Mesothelial cell of epicardium (in vitro differentiated cells): ENCODE measurements around the gene NLRP13. TPM values are rescaled to one million over a fixed set of nuclear protein-coding genes. Genes with fewer than 3 reads are reported as not detected.
"Not testable (repeated sequence)": the region's sequence is repeated elsewhere in the genome, so short reads cannot be mapped to it uniquely, and the experiment has no call there.

Source experiments
- DNase-seq, 2 experiments: peaks; one replicate each; pipeline ENCODE4 v3.0.0; 2021; ENCODE audit warnings: low spot score in 2 of 2; ENCODE audit not compliant: unreplicated experiment in 2 of 2
- H3K27ac Mint-ChIP-seq: 2 replicates; pipeline ENCODE4 v1.8.0; 2021; ENCODE audit warnings: mixed read lengths
- H3K27me3 Mint-ChIP-seq: 2 replicates; pipeline ENCODE4 v1.8.0; 2021; ENCODE audit warnings: low read depth, mixed read lengths
- H3K36me3 Mint-ChIP-seq: 2 replicates; pipeline ENCODE4 v1.8.0; 2021; ENCODE audit warnings: mixed read lengths
- H3K4me1 Mint-ChIP-seq: 2 replicates; pipeline ENCODE4 v1.8.0; 2021; ENCODE audit warnings: mixed read lengths
- H3K4me3 Mint-ChIP-seq: 2 replicates; pipeline ENCODE4 v1.8.0; 2021; ENCODE audit warnings: mild to moderate bottlenecking, moderate library complexity, mixed read lengths
- H3K9me3 Mint-ChIP-seq: 2 replicates; pipeline ENCODE4 v1.8.0; 2021; ENCODE audit warnings: mixed read lengths
- CTCF ChIP-seq: fragments of 200-600 bp; sonication (generic); IDR thresholded peaks from one replicate; pipeline ENCODE4 v1.5.0; 2021; ENCODE audit warnings: antibody characterized with exemption; ENCODE audit not compliant: unreplicated experiment
- total RNA-seq: library from RNA; stranded (reverse); gene quantifications from 3 replicates; pipeline ENCODE4 v1.2.1, GENCODE V29; 2021

The NLRP13 gene
- total RNA-seq, 1 donor from 2014 or later, result not detected

- peaks cover 30% of the 10 kb centered on the region for H3K9me3 Mint-ChIP-seq
- no peaks in the 10 kb centered on the region for H3K36me3 Mint-ChIP-seq
- H3K4me1 Mint-ChIP-seq, result no peaks in the 10 kb centered on the region
- TF ChIP-seq CTCF, result no peak
- no peak for DNase-seq
- H3K27ac Mint-ChIP-seq, result no peak overlapping the region
- no peak overlapping the region for H3K4me3 Mint-ChIP-seq
- H3K27me3 Mint-ChIP-seq, result no peaks in the 10 kb centered on the region
These were observed 26.2 kb upstream of the NLRP13 start for GRCh38 chr19:55958356-55958755.

GRCh38 chr19:55956431-55956830 is 24.3 kb upstream of the NLRP13 start:
- no peak for DNase-seq
- Mint-ChIP-seq H3K27ac (no peak overlapping the region), H3K9me3 (peaks cover 29% of the 10 kb centered on the region), H3K27me3 (no peaks in the 10 kb centered on the region), H3K4me3 (no peak overlapping the region), H3K4me1 (no peaks in the 10 kb centered on the region), H3K36me3 (no peaks in the 10 kb centered on the region)
- no peak for TF ChIP-seq CTCF

- DNase-seq, H3K27ac Mint-ChIP-seq, H3K36me3 Mint-ChIP-seq, H3K4me3 Mint-ChIP-seq, H3K27me3 Mint-ChIP-seq, H3K4me1 Mint-ChIP-seq: not testable (repeated sequence)
- peaks cover 48% of the 10 kb centered on the region for H3K9me3 Mint-ChIP-seq
These were observed 18.4 kb upstream of the NLRP13 start for GRCh38 chr19:55950566-55950965.

GRCh38 chr19:55947532-55947931 is 15.4 kb upstream of the NLRP13 start, which contains the start of gene NLRP8:
NLRP8 (plus strand) TSS chr19:55947832.
- no peak for DNase-seq
- Mint-ChIP-seq H3K36me3 (no peaks in the 10 kb centered on the region), H3K4me1 (no peaks in the 10 kb centered on the region), H3K27me3 (no peaks in the 10 kb centered on the region), H3K27ac (no peak within 1 kb of the TSS), H3K9me3 (peaks cover 54% of the 10 kb centered on the region), H3K4me3 (no peak within 1 kb of the TSS)
- TF ChIP-seq CTCF, result no peak

- Mint-ChIP-seq H3K9me3 (peaks cover 63% of the 10 kb centered on the region), H3K4me3 (no peak overlapping the region), H3K36me3 (peaks cover 2% of the 10 kb centered on the region), H3K27ac (no peak overlapping the region), H3K27me3 (no peaks in the 10 kb centered on the region), H3K4me1 (no peaks in the 10 kb centered on the region)
- no peak for DNase-seq
- TF ChIP-seq CTCF, result no peak
These were observed 8.2 kb upstream of the NLRP13 start for GRCh38 chr19:55940306-55940705.

- no peak for TF ChIP-seq CTCF
- Mint-ChIP-seq H3K4me3 (no peak overlapping the region), H3K4me1 (no peaks in the 10 kb centered on the region), H3K9me3 (peaks cover 71% of the 10 kb centered on the region), H3K27me3 (no peaks in the 10 kb centered on the region), H3K36me3 (peaks cover 2% of the 10 kb centered on the region), H3K27ac (no peak overlapping the region)
- DNase-seq, result no peak
These were observed 7.1 kb upstream of the NLRP13 start for GRCh38 chr19:55939206-55939605.
